Body of pancreas (tissue), 4 donors: Measurements from ENCODE around the gene DCHS2. TPM values are rescaled to one million over a fixed set of nuclear protein-coding genes. Genes with fewer than 3 reads are reported as not detected.

Experiments
- ATAC-seq: fragments of 150-250 bp; one replicate; pipeline ENCODE4 v1.9.1; 2016
- DNase-seq, 4 donors: peaks; one replicate each; pipeline ENCODE4 v3.0.0-alpha.2; 2019
- H3K27ac ChIP-seq, 4 donors: fragments of 200-600 bp; sonication (generic); 1 replicate in 3 of 4; 2 replicates in 1 of 4; pipeline versions ENCODE4 v1.5.1 to v1.6.1; 2016 to 2019; ENCODE audit warnings: mild to moderate bottlenecking in 1 of 4, mixed read lengths in 1 of 4, moderate library complexity in 1 of 4
- H3K27me3 ChIP-seq, 2 donors: fragments of 200-600 bp; sonication (generic); one replicate each; pipeline ENCODE4 v1.6.0; 2016; ENCODE audit warnings: mild to moderate bottlenecking in 1 of 2
- H3K36me3 ChIP-seq, 2 donors: fragments of 200-600 bp; sonication (generic); replicated peaks in 1 of 2; 2 replicates each; pipeline ENCODE4 v1.5.1; 2016; ENCODE audit warnings: low read depth in 2 of 2; ENCODE audit not compliant: insufficient read depth in 1 of 2
- H3K4me1 ChIP-seq: fragments of 200-600 bp; sonication (generic); one replicate; pipeline ENCODE4 v1.6.0; 2016
- H3K4me3 ChIP-seq, 2 donors: fragments of 200-600 bp; sonication (generic); 1 replicate in 1 of 2; 2 replicates in 1 of 2; pipeline ENCODE4 v1.5.1; 2016 to 2019
- H3K9me3 ChIP-seq, 3 donors: fragments of 200-600 bp; sonication (generic); 1 replicate in 2 of 3; 2 replicates in 1 of 3; pipeline ENCODE4 v1.5.1; 2016
- POLR2A ChIP-seq, 3 donors: fragments of 450-650 bp; IDR thresholded peaks; one replicate each; pipeline ENCODE4 v1.6.1; 2016; ENCODE audit warnings: antibody characterized with exemption in 3 of 3, mild to moderate bottlenecking in 2 of 3
- WGBS, 2 donors: methylation state at CpG; one replicate each; pipeline ENCODE4 v1.1.5; 2017; 5-methylcytosine and 5-hydroxymethylcytosine counted together
- intact Hi-C: fragments of 100-400 bp; cut with DNase I; formaldehyde crosslinking; loops from one replicate; pipeline ENCODE4 v1.15.1; 2023
- total RNA-seq, 2 donors: library from RNA; depleted of rRNA; stranded (reverse); fragments of >200 nt; gene quantifications; one replicate each; pipeline ENCODE4 v1.1.0, GENCODE V29; 2016
- TF ChIP-seq, protein P1 (sequence below), 7 experiments: fragments of 450-650 bp in 4 of 7; fragments of 200-600 bp in 3 of 7; sonication (generic) in 3 of 7; IDR thresholded peaks; one replicate each; pipeline ENCODE4 v1.5.1; 2016 to 2019; ENCODE audit warnings: antibody characterized with exemption in 7 of 7

The DCHS2 gene
- total RNA-seq, 2 donors from 2014 or later: 0.33 to 0.78 TPM

DNA sequence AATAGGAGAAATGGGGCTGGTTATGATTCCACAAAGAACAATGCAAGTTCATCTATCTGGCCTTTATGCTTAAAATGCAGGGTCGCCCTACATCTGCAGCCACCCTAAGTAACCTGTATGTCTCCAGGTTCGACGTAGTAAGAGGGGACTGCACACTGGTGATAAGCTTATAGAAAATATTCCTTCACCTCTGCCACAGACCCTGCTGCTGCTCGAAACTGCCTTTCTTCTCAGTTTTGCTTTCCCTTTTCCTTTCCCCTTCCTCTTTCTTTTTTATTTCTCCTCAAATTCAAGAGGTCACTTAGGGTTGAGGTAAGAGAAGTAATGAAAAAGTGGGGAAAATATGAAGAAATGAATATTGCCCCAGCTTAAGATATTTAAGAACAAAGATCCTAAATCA is 123.5 kb downstream of the DCHS2 start:
- TF ChIP-seq, protein P1, sequence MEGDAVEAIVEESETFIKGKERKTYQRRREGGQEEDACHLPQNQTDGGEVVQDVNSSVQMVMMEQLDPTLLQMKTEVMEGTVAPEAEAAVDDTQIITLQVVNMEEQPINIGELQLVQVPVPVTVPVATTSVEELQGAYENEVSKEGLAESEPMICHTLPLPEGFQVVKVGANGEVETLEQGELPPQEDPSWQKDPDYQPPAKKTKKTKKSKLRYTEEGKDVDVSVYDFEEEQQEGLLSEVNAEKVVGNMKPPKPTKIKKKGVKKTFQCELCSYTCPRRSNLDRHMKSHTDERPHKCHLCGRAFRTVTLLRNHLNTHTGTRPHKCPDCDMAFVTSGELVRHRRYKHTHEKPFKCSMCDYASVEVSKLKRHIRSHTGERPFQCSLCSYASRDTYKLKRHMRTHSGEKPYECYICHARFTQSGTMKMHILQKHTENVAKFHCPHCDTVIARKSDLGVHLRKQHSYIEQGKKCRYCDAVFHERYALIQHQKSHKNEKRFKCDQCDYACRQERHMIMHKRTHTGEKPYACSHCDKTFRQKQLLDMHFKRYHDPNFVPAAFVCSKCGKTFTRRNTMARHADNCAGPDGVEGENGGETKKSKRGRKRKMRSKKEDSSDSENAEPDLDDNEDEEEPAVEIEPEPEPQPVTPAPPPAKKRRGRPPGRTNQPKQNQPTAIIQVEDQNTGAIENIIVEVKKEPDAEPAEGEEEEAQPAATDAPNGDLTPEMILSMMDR (IDR thresholded peaks at IDR 0.05): no peak
- no peak for TF ChIP-seq POLR2A (IDR thresholded peaks at IDR 0.05)
- Histone ChIP-seq H3K4me1 (no peaks in the 10 kb centered on the region), H3K9me3 (no peaks in the 10 kb centered on the region), H3K4me3 (no peak overlapping the region), H3K36me3 (no peaks in the 10 kb centered on the region), H3K27me3 (no peaks in the 10 kb centered on the region), H3K27ac (no peak overlapping the region)
- 51 to 58% methylated on average over 4 of the region's 4 CpGs for WGBS, 2 donors
- intact Hi-C loops: no loop called here
- no peak for DNase-seq
- no peak for ATAC-seq

DNA sequence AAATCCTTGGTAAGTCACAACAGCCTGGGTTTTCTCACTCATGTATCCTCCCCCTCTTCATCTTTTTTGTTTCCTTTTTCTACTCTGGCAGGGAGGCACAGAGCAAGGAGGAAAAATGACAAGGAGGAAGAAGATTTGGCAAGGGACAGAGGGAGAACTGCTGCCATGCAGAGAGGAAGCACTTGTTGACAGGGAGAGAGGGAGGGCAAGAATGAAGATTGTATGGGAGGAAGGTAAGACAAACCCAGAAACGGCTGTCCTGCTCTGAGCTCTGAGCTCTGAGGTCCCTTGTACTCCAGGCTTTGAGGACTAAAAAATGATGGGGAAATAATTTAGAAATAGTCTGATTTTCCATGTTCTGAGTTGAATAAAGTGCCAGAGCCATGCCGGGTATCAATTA is 123.9 kb downstream of the DCHS2 start:
- H3K27ac ChIP-seq: no peak overlapping the region
- 53 to 69% methylated on average over 2 of the region's 2 CpGs for WGBS, 2 donors
- H3K27me3 ChIP-seq: no peaks in the 10 kb centered on the region
- ATAC-seq (no peak), DNase-seq (no peak)
- H3K4me1 ChIP-seq: no peaks in the 10 kb centered on the region
- intact Hi-C loops: no loop called here
- H3K36me3 ChIP-seq: no peaks in the 10 kb centered on the region
- no peak for TF ChIP-seq POLR2A (IDR thresholded peaks at IDR 0.05)
- TF ChIP-seq, protein P1 (IDR thresholded peaks at IDR 0.05): no peak
- no peaks in the 10 kb centered on the region for H3K9me3 ChIP-seq
- no peak overlapping the region for H3K4me3 ChIP-seq

DNA sequence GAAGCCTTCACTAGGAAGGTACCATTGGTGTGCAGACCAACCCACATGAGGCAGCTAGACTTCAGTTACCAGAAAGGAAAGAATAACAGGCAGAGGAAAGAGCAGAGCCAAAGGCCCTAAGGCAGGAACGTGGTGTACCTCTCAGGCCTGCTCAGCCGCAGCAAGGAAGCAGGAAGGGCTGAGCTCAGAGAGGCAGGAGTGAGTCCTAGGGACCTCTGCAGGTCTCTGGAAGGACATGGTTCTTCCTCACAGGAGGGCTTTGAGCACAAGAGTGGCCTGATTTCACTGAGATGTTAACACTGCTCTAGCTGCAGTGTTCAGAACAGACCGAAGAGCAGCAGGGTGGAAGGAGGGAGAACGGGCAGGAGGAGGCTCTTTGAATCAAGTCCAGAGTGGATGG is 124.6 kb downstream of the DCHS2 start:
- Histone ChIP-seq H3K4me1 (no peaks in the 10 kb centered on the region), H3K27ac (no peak overlapping the region), H3K27me3 (no peaks in the 10 kb centered on the region), H3K4me3 (no peak overlapping the region), H3K36me3 (no peaks in the 10 kb centered on the region), H3K9me3 (no peaks in the 10 kb centered on the region)
- 58 to 62% methylated on average over 4 of the region's 4 CpGs for WGBS, 2 donors
- TF ChIP-seq, protein P1 (IDR thresholded peaks at IDR 0.05): no peak
- no peak for TF ChIP-seq POLR2A (IDR thresholded peaks at IDR 0.05)
- intact Hi-C loops: no loop called here
- no peak for ATAC-seq
- DNase-seq: no peak

DNA sequence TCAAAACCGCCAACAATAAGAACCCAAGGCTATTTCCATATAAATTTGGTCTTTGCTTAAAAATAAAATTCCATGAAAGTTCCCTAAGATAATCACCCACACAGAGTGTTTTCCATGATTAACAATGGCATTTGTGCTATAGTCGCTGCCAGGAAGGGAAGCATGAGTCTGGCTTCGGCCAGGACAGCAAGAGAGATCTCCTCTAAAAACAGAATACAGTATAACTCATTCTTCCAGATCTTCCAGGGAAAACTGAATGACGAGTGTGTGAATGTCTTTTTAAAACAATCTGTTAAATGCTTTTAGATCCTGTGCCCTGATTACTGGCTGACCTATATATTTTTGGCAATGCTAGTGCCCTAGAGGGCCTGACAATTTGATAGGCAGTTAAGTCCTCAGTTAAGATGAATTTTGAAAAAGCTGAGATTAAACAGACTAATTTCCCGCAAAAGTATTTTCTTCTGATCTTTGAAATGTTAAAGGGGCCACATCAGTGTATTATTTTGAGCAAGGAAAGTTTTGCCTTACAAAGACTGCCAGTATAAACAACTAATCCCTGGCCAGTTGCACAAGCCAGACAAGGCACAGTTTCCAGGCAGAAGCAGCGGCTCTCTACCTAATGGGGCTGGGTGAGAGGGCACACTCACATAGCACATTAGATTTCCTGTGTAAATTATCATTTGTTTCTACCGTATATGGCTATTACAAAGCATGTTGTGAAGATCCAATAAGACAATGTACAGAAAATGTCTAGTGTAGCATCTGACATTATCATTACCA is 127.3 kb downstream of the DCHS2 start:
- DNase-seq (no peak), ATAC-seq (no peak)
- 65 to 71% methylated on average over 7 of the region's 7 CpGs for WGBS, 2 donors
- Histone ChIP-seq H3K4me3 (no peak overlapping the region), H3K4me1 (no peaks in the 10 kb centered on the region), H3K27ac (no peak overlapping the region), H3K9me3 (no peaks in the 10 kb centered on the region), H3K36me3 (no peaks in the 10 kb centered on the region), H3K27me3 (no peaks in the 10 kb centered on the region)
- TF ChIP-seq POLR2A (IDR thresholded peaks at IDR 0.05): no peak
- TF ChIP-seq, protein P1 (IDR thresholded peaks at IDR 0.05): no peak
- intact Hi-C loops: no loop called here

DNA sequence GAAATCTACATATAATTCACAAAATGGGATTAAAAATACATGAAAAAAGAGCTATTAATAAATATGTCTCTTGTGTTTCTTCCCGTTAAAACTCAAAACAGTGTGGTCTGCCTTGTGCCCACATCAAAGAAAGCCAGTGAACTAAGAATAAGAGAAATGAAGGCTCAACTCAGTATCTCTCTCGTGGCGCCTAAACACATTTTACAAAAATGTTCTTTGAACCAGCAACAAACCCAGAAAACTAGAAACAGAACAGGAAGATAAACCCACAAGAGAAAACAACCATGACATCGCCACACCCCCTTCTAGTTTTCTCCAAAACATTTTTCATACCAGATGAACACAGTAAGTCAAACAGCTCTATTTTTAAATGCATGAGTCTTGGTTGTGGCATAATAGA is 130.1 kb downstream of the DCHS2 start:
- H3K36me3 ChIP-seq: no peaks in the 10 kb centered on the region
- H3K9me3 ChIP-seq: no peaks in the 10 kb centered on the region
- DNase-seq (no peak), ATAC-seq (no peak)
- 68 to 75% methylated on average over 4 of the region's 4 CpGs for WGBS, 2 donors
- intact Hi-C loops: no loop called here
- H3K4me3 ChIP-seq: no peak overlapping the region
- H3K4me1 ChIP-seq: no peaks in the 10 kb centered on the region
- no peak overlapping the region for H3K27ac ChIP-seq
- TF ChIP-seq, protein P1 (IDR thresholded peaks at IDR 0.05): no peak
- no peak for TF ChIP-seq POLR2A (IDR thresholded peaks at IDR 0.05)
- no peaks in the 10 kb centered on the region for H3K27me3 ChIP-seq
